ENCODE results near the gene UBTD2. TPM values are rescaled to one million over a fixed set of nuclear protein-coding genes. Genes with fewer than 3 reads are reported as not detected.

The UBTD2 gene
- total RNA-seq, 1 donor from 2014 or later: 11.8 TPM

GRCh38 chr5:172160506-172160905 is 123.1 kb downstream of the UBTD2 start:
- intact Hi-C loops (cut with DNase I): no loop called here
- DNase-seq (ENCODE audit: low spot score): no peak

Other genes with a start within 250 kb of the UBTD2 start
- gene STK10, start 95.5 kb downstream of the UBTD2 start, total RNA-seq: 12.1 TPM
- not detected for gene EFCAB9, start 89.6 kb downstream of the UBTD2 start, total RNA-seq
- 5.1 TPM for gene SH3PXD2B, start 170.8 kb upstream of the UBTD2 start, total RNA-seq

All from cardiac septum (tissue), 1 donor.